HG03342 (cell line): ENCODE results near the gene VOPP1.
A peak's percentile ranks its signal among the peaks of the same experiment; 100 is the strongest.
"Not testable (repeated sequence)": the region's sequence is repeated elsewhere in the genome, so short reads cannot be mapped to it uniquely, and the experiment has no call there.

ENCODE experiments used
- ATAC-seq: cut with Tn5 transposase; IDR thresholded peaks from one replicate; pipeline ENCODE4 v1.9.1; 2021; ENCODE audit warnings: mild to moderate bottlenecking, moderate library complexity; ENCODE audit not compliant: unreplicated experiment

VOPP1 gene

GRCh38 chr7:55514546-55515265 lies 57.6 kb downstream of the VOPP1 start:
- no peak for ATAC-seq

GRCh38 chr7:55513868-55514267 lies 58.4 kb downstream of the VOPP1 start:
- ATAC-seq, result no peak

GRCh38 chr7:55512635-55513191 lies 59.6 kb downstream of the VOPP1 start:
- ATAC-seq, result no peak

- no peak for ATAC-seq
Measured at GRCh38 chr7:55510621-55511020, 61.7 kb downstream of the VOPP1 start.

- ATAC-seq, result not testable (repeated sequence)
Measured at GRCh38 chr7:55510206-55510605, 62.1 kb downstream of the VOPP1 start.

- ATAC-seq, result no peak
Measured at GRCh38 chr7:55509322-55509721, 63.0 kb downstream of the VOPP1 start.

GRCh38 chr7:55508221-55509011 lies 63.9 kb downstream of the VOPP1 start:
- ATAC-seq, result peak; percentile 54

- no peak for ATAC-seq
Measured at GRCh38 chr7:55507743-55508142, 64.6 kb downstream of the VOPP1 start.

GRCh38 chr7:55504967-55505658 lies 67.2 kb downstream of the VOPP1 start:
- no peak for ATAC-seq

- no peak for ATAC-seq
Measured at GRCh38 chr7:55504093-55504859, 68.0 kb downstream of the VOPP1 start.

- ATAC-seq, result no peak
Measured at GRCh38 chr7:55502858-55503440, 69.4 kb downstream of the VOPP1 start.

- ATAC-seq, result no peak
Measured at GRCh38 chr7:55502124-55502857, 70.0 kb downstream of the VOPP1 start.

GRCh38 chr7:55501611-55502010 lies 70.7 kb downstream of the VOPP1 start:
- no peak for ATAC-seq

- ATAC-seq, result no peak
Measured at GRCh38 chr7:55500117-55500756, 72.1 kb downstream of the VOPP1 start.

- ATAC-seq, result no peak
Measured at GRCh38 chr7:55499591-55499990, 72.7 kb downstream of the VOPP1 start.

GRCh38 chr7:55498770-55499169 lies 73.5 kb downstream of the VOPP1 start:
- no peak for ATAC-seq

- ATAC-seq, result no peak
Measured at GRCh38 chr7:55498142-55498541, 74.2 kb downstream of the VOPP1 start.

- no peak for ATAC-seq
Measured at GRCh38 chr7:55497521-55497920, 74.8 kb downstream of the VOPP1 start.

- ATAC-seq, result no peak
Measured at GRCh38 chr7:55496906-55497305, 75.4 kb downstream of the VOPP1 start.
